ENCODE results near the gene FAM131B. TPM values are rescaled to one million over a fixed set of nuclear protein-coding genes. Genes with fewer than 3 reads are reported as not detected.

The FAM131B gene
- total and polyA plus RNA-seq, 2 of the 8 experiments (the other 6 are each of a cell fraction or from before 2014, with no cell fraction given): 23.1 to 38.2 TPM

DNA sequence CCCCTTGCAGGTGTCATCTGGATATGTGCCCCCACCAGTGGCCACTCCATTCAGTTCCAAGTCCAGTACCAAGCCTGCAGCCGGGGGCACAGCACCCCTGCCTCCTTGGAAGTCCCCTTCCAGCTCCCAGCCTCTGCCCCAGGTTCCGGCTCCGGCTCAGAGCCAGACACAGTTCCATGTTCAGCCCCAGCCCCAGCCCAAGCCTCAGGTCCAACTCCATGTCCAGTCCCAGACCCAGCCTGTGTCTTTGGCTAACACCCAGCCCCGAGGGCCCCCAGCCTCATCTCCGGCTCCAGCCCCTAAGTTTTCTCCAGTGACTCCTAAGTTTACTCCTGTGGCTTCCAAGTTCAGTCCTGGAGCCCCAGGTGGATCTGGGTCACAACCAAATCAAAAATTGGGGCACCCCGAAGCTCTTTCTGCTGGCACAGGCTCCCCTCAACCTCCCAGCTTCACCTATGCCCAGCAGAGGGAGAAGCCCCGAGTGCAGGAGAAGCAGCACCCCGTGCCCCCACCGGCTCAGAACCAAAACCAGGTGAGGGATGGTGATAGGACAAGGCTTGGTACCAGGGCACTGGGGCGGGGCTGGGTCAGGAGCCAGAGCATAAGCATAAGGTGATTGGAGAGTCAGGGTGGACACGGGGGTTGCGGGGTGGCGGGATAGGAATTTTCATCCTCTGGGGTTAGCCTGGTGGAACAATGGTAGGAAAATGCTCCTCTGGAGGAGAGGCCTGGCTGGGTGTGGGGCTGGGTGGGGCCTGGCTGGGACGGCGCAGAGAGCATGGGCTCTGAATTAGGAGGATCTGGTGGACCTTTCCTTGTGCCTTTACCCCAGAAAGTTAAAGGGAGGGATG is 20.5 kb upstream of the FAM131B start:
- H3K9ac ChIP-seq (replicated peaks in 1 of 4; ENCODE audit: extremely low read depth in 1 of 4, low read depth in 3 of 4, low read length in 3 of 4): no peak overlapping the region
- H3K14ac ChIP-seq (ENCODE audit: insufficient read length): no peak overlapping the region
- no peaks in the 10 kb centered on the region for H3K27me3 ChIP-seq (replicated peaks in 1 of 4; ENCODE audit: control insufficient read depth in 3 of 4, extremely low read depth in 1 of 4, insufficient read depth in 3 of 4, low read length in 3 of 4)
- H3K56ac ChIP-seq (replicated peaks; ENCODE audit: insufficient read length, low read depth, low read length): no peak overlapping the region
- H3K79me2 ChIP-seq (ENCODE audit: control insufficient read depth in 1 of 2, insufficient read depth in 2 of 2, low read length in 2 of 2): peaks cover 3 to 55% of the 10 kb centered on the region in 2 experiments; a peak in 3 of 4 replicates
- H2BK12ac ChIP-seq (ENCODE audit: low read depth, low read length): no peak overlapping the region
- peak overlapping the region; percentile 76 to 100 (median 88); a peak in 5 of 8 replicates for H3K4me3 ChIP-seq (ENCODE audit: extremely low read depth in 1 of 4, insufficient read depth in 2 of 4, low read depth in 3 of 4, low read length in 4 of 4)
- no peak overlapping the region for H3K18ac ChIP-seq (ENCODE audit: extremely low read depth, low read length)
- ChIA-PET POLR2A (ENCODE audit: partially characterized antibody) (interaction anchor here (0.8 to 19.0 kb wide), 5 partner anchors 15 to 38 kb away, joined by 3 to 518 read pairs (median 8); partner anchors contain the start of genes EPHA1 and FAM131B), CTCF (ENCODE audit: partially characterized antibody) (interaction anchor here (0.6 to 17.5 kb wide), 10 partner anchors 8 to 84 kb away, joined by 3 to 359 read pairs (median 6); partner anchors contain the start of gene EPHA1)
- peaks cover 6 to 34% (median 13%) of the 10 kb centered on the region in 4 experiments for H3K36me3 ChIP-seq (ENCODE audit: control insufficient read depth in 2 of 4, insufficient read depth in 4 of 4, low read length in 3 of 4)
- H2BK15ac ChIP-seq (ENCODE audit: low read length): no peak overlapping the region
- FAIRE-seq: no peak
- no peak overlapping the region for H2AK5ac ChIP-seq (ENCODE audit: low read depth, low read length)
- peaks cover 5 to 22% (median 6%) of the 10 kb centered on the region in 4 experiments for H3K4me1 ChIP-seq (replicated peaks in 1 of 4; ENCODE audit: control insufficient read depth in 3 of 4, insufficient read depth in 4 of 4, low read length in 3 of 4)
- no peak overlapping the region for H3K4ac ChIP-seq (replicated peaks; ENCODE audit: insufficient read length, low read depth, low read length)
- H2BK20ac ChIP-seq (ENCODE audit: low read length): no peak overlapping the region
- H4K91ac ChIP-seq (replicated peaks; ENCODE audit: insufficient read length, low read length): no peak overlapping the region
- H2BK120ac ChIP-seq (replicated peaks; ENCODE audit: low read depth, low read length): no peak overlapping the region
- DNase-seq (ENCODE audit: low read depth in 1 of 2, low spot score in 2 of 2): no peak
- H3K4me2 ChIP-seq (ENCODE audit: insufficient read depth in 1 of 2, low read depth in 2 of 2, low read length in 2 of 2): peak overlapping the region; percentile 69 to 93
- peaks cover 8% of the 10 kb centered on the region; the same call in 1 of the 2 replicates for H3K23me2 ChIP-seq (ENCODE audit: low read depth, low read length)
- H2AFZ ChIP-seq (ENCODE audit: low read length): no peak overlapping the region
- H4K5ac ChIP-seq (ENCODE audit: insufficient read length, low read depth, low read length): no peak overlapping the region
- WGBS, 2 experiments (ENCODE audit: extremely low coverage in 1 of 2, insufficient coverage in 1 of 2, insufficient read length in 1 of 2, insufficient replicate concordance in 2 of 2, low coverage in 1 of 2, low lambda C conversion rate in 2 of 2, missing lambda C conversion rate in 1 of 2): 91% methylated on average over 14 of the region's 15 CpGs; no CpG with 5 or more reads in 1 of the 2 experiments
- no peaks in the 10 kb centered on the region for H3K9me3 ChIP-seq (ENCODE audit: insufficient read depth in 2 of 2, low read depth in 1 of 2, low read length in 1 of 2)
- no peak overlapping the region for H3K27ac ChIP-seq (ENCODE audit: low read depth, low read length)
- peaks cover 26% of the 10 kb centered on the region for H3K79me1 ChIP-seq (ENCODE audit: low read depth, low read length)
- H2BK5ac ChIP-seq (ENCODE audit: low read depth, low read length): peak overlapping the region; percentile 13; the same call in 1 of the 2 replicates
- peaks cover 29 to 40% of the 10 kb centered on the region in 2 experiments for H4K20me1 ChIP-seq (replicated peaks in 1 of 2; ENCODE audit: control insufficient read depth in 1 of 2, insufficient read depth in 2 of 2, low read length in 2 of 2)
- H3K23ac ChIP-seq (ENCODE audit: insufficient read length): no peak overlapping the region
- H4K8ac ChIP-seq (ENCODE audit: extremely low read depth, insufficient read depth, low read length): no peak overlapping the region; the same call in 1 of the 2 replicates
- TF ChIP-seq EGR1 (IDR thresholded peaks at IDR 0.05; ENCODE audit: borderline replicate concordance, low read depth, low read length) (no peak), SP1 (IDR thresholded peaks at IDR 0.05; ENCODE audit: low read depth, low read length) (no peak), TAF7 (optimal IDR thresholded peaks at IDR 0.05; ENCODE audit: borderline replicate concordance, low read depth, low read length) (no peak), PHF8 (conservative IDR thresholded peaks at IDR 0.05; ENCODE audit: low read depth, low read length) (no peak), CHD1 (IDR thresholded peaks at IDR 0.05; ENCODE audit: low read depth, low read length) (no peak), JUND (IDR thresholded peaks at IDR 0.05; ENCODE audit: low read length) (no peak), HDAC6 (IDR thresholded peaks at IDR 0.05; ENCODE audit: low read depth, low read length) (no peak), SP4 (IDR thresholded peaks at IDR 0.05; ENCODE audit: low read length) (no peak), CTBP2 (IDR thresholded peaks at IDR 0.05; ENCODE audit: borderline replicate concordance, insufficient read depth, insufficient read length, low read length) (no peak)
- TF ChIP-seq, protein P1, sequence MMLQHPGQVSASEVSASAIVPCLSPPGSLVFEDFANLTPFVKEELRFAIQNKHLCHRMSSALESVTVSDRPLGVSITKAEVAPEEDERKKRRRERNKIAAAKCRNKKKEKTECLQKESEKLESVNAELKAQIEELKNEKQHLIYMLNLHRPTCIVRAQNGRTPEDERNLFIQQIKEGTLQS (IDR thresholded peaks at IDR 0.05; ENCODE audit: insufficient read depth, low read depth, low read length): no peak
